Activated T-helper 17 cell treated with anti-CD3 and anti-CD28 coated beads, Interleukin-2, amount 50 U/mL, for 72 hours (primary cell): ENCODE measurements around the gene SNHG17. TPM values are rescaled to one million over a fixed set of nuclear protein-coding genes. Genes with fewer than 3 reads are reported as not detected.
"Not testable (repeated sequence)": the region's sequence is repeated elsewhere in the genome, so short reads cannot be mapped to it uniquely, and the experiment has no call there.

Experiments
- ATAC-seq: fragments of 150-1000 bp; cut with Tn5 transposase; replicated peaks from 2 replicates; pipeline ENCODE4 v1.10.0; 2021; ENCODE audit warnings: mild to moderate bottlenecking, moderate library complexity
- H3K27ac Mint-ChIP-seq: one replicate; pipeline ENCODE4 v1.8.0; 2022; ENCODE audit warnings: mixed read lengths
- H3K27me3 Mint-ChIP-seq: one replicate; pipeline ENCODE4 v1.8.0; 2022; ENCODE audit warnings: mixed read lengths
- H3K36me3 Mint-ChIP-seq: one replicate; pipeline ENCODE4 v1.8.0; 2022; ENCODE audit warnings: low read depth, mild to moderate bottlenecking, mixed read lengths
- H3K4me1 Mint-ChIP-seq: one replicate; pipeline ENCODE4 v1.8.0; 2022; ENCODE audit warnings: mixed read lengths
- H3K4me3 Mint-ChIP-seq: one replicate; pipeline ENCODE4 v1.8.0; 2022; ENCODE audit warnings: mild to moderate bottlenecking, mixed read lengths
- H3K9me3 Mint-ChIP-seq: one replicate; pipeline ENCODE4 v1.8.0; 2022; ENCODE audit warnings: mixed read lengths
- total RNA-seq, 2 donors: library from RNA; stranded (reverse); gene quantifications; one replicate each; pipeline ENCODE4 v1.2.3, GENCODE V29; 2022

Gene SNHG17
- total RNA-seq, 2 donors from 2014 or later, result 60.5 to 142 TPM

GRCh38 chr20:38386851-38387250 is 48.3 kb downstream of the SNHG17 start:
- no peak overlapping the region for H3K27ac Mint-ChIP-seq
- H3K9me3 Mint-ChIP-seq, result no peaks in the 10 kb centered on the region
- H3K4me1 Mint-ChIP-seq, result no peaks in the 10 kb centered on the region
- H3K27me3 Mint-ChIP-seq, result peaks cover 14% of the 10 kb centered on the region
- no peak overlapping the region for H3K4me3 Mint-ChIP-seq
- ATAC-seq, result no peak
- H3K36me3 Mint-ChIP-seq, result no peaks in the 10 kb centered on the region

- Mint-ChIP-seq H3K9me3 (no peaks in the 10 kb centered on the region), H3K36me3 (no peaks in the 10 kb centered on the region), H3K4me3 (no peak overlapping the region), H3K27ac (no peak overlapping the region), H3K4me1 (no peaks in the 10 kb centered on the region), H3K27me3 (peaks cover 17% of the 10 kb centered on the region)
- no peak for ATAC-seq
Measured at GRCh38 chr20:38386004-38386403, 49.1 kb downstream of the SNHG17 start.

GRCh38 chr20:38383147-38383546 is 52.0 kb downstream of the SNHG17 start:
- peaks cover 20% of the 10 kb centered on the region for H3K27me3 Mint-ChIP-seq
- no peak for ATAC-seq
- H3K36me3 Mint-ChIP-seq, result no peaks in the 10 kb centered on the region
- H3K4me1 Mint-ChIP-seq, result no peaks in the 10 kb centered on the region
- no peak overlapping the region for H3K4me3 Mint-ChIP-seq
- no peaks in the 10 kb centered on the region for H3K9me3 Mint-ChIP-seq
- H3K27ac Mint-ChIP-seq, result no peak overlapping the region

- not testable (repeated sequence) for ATAC-seq, H3K27ac Mint-ChIP-seq, H3K9me3 Mint-ChIP-seq, H3K4me1 Mint-ChIP-seq, H3K4me3 Mint-ChIP-seq, H3K36me3 Mint-ChIP-seq
- H3K27me3 Mint-ChIP-seq, result peaks cover 20% of the 10 kb centered on the region
Measured at GRCh38 chr20:38377838-38378237, 57.3 kb downstream of the SNHG17 start.

GRCh38 chr20:38377039-38377685 is 58.0 kb downstream of the SNHG17 start:
- Mint-ChIP-seq H3K4me3 (no peak overlapping the region), H3K36me3 (no peaks in the 10 kb centered on the region), H3K27ac (no peak overlapping the region), H3K27me3 (peaks cover 15% of the 10 kb centered on the region), H3K4me1 (no peaks in the 10 kb centered on the region), H3K9me3 (no peaks in the 10 kb centered on the region)
- no peak for ATAC-seq

- no peaks in the 10 kb centered on the region for H3K9me3 Mint-ChIP-seq
- ATAC-seq, result no peak
Measured at GRCh38 chr20:38373898-38374297, 61.2 kb downstream of the SNHG17 start.

GRCh38 chr20:38373231-38373867 is 61.8 kb downstream of the SNHG17 start:
- H3K9me3 Mint-ChIP-seq, result no peaks in the 10 kb centered on the region
- no peaks in the 10 kb centered on the region for H3K36me3 Mint-ChIP-seq
- H3K4me1 Mint-ChIP-seq, result peaks cover 5% of the 10 kb centered on the region
- peaks cover 10% of the 10 kb centered on the region for H3K27me3 Mint-ChIP-seq
- no peak overlapping the region for H3K27ac Mint-ChIP-seq
- no peak for ATAC-seq
- no peak overlapping the region for H3K4me3 Mint-ChIP-seq

More at GRCh38 chr20:38373898-38374297, 61.2 kb downstream of the SNHG17 start:
- H3K4me1 Mint-ChIP-seq, result peaks cover 5% of the 10 kb centered on the region
- no peak overlapping the region for H3K27ac Mint-ChIP-seq
- no peak overlapping the region for H3K4me3 Mint-ChIP-seq
- no peaks in the 10 kb centered on the region for H3K36me3 Mint-ChIP-seq
- H3K27me3 Mint-ChIP-seq, result peaks cover 10% of the 10 kb centered on the region

GRCh38 chr20:38372806-38373205 is 62.3 kb downstream of the SNHG17 start:
- Mint-ChIP-seq H3K4me3 (no peak overlapping the region), H3K27ac (no peak overlapping the region), H3K27me3 (peaks cover 10% of the 10 kb centered on the region), H3K4me1 (peaks cover 5% of the 10 kb centered on the region), H3K9me3 (no peaks in the 10 kb centered on the region), H3K36me3 (no peaks in the 10 kb centered on the region)
- ATAC-seq, result no peak

Other genes with a start within 250 kb of the SNHG17 start
- gene KIAA1755, start 174.6 kb downstream of the SNHG17 start, total RNA-seq, result not detected
- not detected for gene BPI, start 131.2 kb downstream of the SNHG17 start, total RNA-seq
- gene LBP, start 88.8 kb downstream of the SNHG17 start, total RNA-seq, result not detected
- gene RALGAPB, start 37.5 kb upstream of the SNHG17 start, total RNA-seq, result 10 to 100 TPM; 24.8 to 30.1 TPM
- gene ADIG, start 145.9 kb upstream of the SNHG17 start, total RNA-seq, result not detected
- gene ARHGAP40, start 166.5 kb upstream of the SNHG17 start, total RNA-seq, result not detected